Left lung (tissue), 10 donors: Measurements from ENCODE around the gene TEX38. TPM values are rescaled to one million over a fixed set of nuclear protein-coding genes. Genes with fewer than 3 reads are reported as not detected.

Experiments used
- ATAC-seq: fragments of 200-7000 bp; cut with Tn5 transposase; one replicate; pipeline ENCODE4 v1.9.1; 2020; ENCODE audit warnings: moderate library complexity
- DNase-seq, 4 donors: peaks; one replicate each; pipeline ENCODE4 v3.0.0-alpha.2; 2013 to 2020
- H3K27ac ChIP-seq, 2 donors: fragments of 200-600 bp; sonication (generic) in 1 of 2; one replicate each; pipeline versions ENCODE4 v1.5.0 to v1.8.0; 2020 to 2021
- H3K27me3 ChIP-seq, 2 donors: fragments of 200-600 bp; sonication (generic) in 1 of 2; one replicate each; pipeline versions ENCODE4 v1.5.0 to v1.8.0; 2020 to 2021
- H3K36me3 ChIP-seq, 2 donors: fragments of 200-600 bp; sonication (generic) in 1 of 2; one replicate each; pipeline versions ENCODE4 v1.5.0 to v1.8.0; 2020 to 2021
- H3K4me1 ChIP-seq, 2 donors: fragments of 200-600 bp; one replicate each; pipeline ENCODE4 v1.8.0; 2021
- H3K4me3 ChIP-seq, 2 donors: fragments of 200-600 bp; sonication (generic) in 1 of 2; one replicate each; pipeline versions ENCODE4 v1.5.0 to v1.8.0; 2020 to 2021; ENCODE audit warnings: mild to moderate bottlenecking in 1 of 2
- H3K9me3 ChIP-seq, 2 donors: fragments of 200-600 bp; sonication (generic) in 1 of 2; one replicate each; pipeline versions ENCODE4 v1.5.0 to v1.8.0; 2020 to 2021
- intact Hi-C, 2 donors: fragments of 100-400 bp; cut with DNase I; formaldehyde crosslinking; loops; one replicate each; pipeline versions ENCODE4 v1.11.2 to v1.14.2; 2022
- polyA plus RNA-seq, 6 donors: library from polyadenylated mRNA; unstranded; fragments of 120-200 nt; gene quantifications; one replicate each; pipeline ENCODE4 v1.2.1, GENCODE V29; 2013; ENCODE audit not compliant: insufficient read length in 6 of 6
- total RNA-seq, 2 donors: library from RNA; stranded (reverse); fragmentation: NEBNext Ultra II Directional; extraction: Animal tissue kit (Norgen Biotek cat#: 25700); gene quantifications; one replicate each; pipeline ENCODE4 v1.2.1, GENCODE V29; 2021
- TF ChIP-seq, protein P1 (sequence below), 2 donors: fragments of 200-600 bp; sonication (generic) in 1 of 2; IDR thresholded peaks; one replicate each; pipeline versions ENCODE4 v1.5.0 to v1.8.0; 2021; ENCODE audit warnings: antibody characterized with exemption in 2 of 2
- donor health status: DM: no; HTN: yes; CAD: no.
- donor health status: DM: no; HTN: no; CAD: no.

Gene TEX38
- total and polyA plus RNA-seq, 8 donors, result 0.31 to 0.64 (median 0.49) TPM; not detected in 2

DNA sequence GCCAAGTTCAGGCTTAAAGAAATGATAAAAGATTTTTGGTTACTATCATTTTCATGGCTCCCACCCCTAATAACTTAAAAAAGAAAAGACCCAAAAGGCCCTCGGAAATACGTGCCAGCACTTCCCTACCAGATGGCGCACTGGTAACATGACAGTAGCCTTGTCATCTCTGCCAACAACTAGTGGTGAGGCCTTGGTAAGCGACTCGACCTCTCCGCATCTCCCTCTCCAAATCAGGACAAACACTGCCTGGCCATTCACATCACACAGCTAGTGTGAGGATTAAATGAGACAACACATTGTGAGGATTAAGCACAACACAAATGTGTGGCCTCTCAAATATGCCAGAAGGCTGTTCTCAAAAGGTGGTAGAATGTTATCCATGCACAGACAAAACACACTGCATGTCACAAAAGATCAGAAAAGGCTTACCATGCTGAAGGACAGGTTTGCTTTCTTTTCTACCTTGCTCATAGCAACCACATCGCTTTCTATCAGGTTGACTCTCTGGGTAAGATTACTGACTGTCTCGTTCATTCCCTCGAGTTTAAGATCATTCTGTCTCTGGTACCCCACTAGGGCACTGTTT, 16.4 kb downstream of the TEX38 start:
- H3K27ac ChIP-seq, result no peak overlapping the region
- no peak for ATAC-seq

DNA sequence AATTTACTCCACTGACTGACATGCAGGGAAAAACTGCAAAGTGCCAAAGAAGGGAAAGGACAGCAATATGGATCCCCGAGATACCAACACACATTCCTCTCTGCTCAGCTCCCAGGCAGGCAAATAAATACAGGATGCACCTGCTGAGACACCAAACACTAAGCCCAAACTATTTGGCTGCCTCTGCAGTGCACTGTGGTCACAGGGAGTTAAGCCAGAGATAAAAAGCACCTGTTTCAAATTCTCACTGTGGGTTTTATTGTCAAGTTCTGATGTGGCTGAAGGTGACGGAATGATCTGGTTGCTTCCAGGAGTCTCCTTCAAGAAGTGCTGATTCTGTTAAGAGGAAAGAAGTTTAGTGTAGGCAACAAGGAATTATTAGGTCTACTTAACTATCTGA, 17.7 kb downstream of the TEX38 start:
- Histone ChIP-seq H3K4me1 (peaks cover 4 to 22% of the 10 kb centered on the region in 2 donors), H3K4me3 (no peak overlapping the region), H3K9me3 (no peaks in the 10 kb centered on the region), H3K27ac (no peak overlapping the region), H3K36me3 (peaks cover 0 to 90% of the 10 kb centered on the region in 2 donors), H3K27me3 (no peaks in the 10 kb centered on the region)
- no peak for ATAC-seq
- no peak for DNase-seq
- intact Hi-C loops, result no loop called here
- TF ChIP-seq, protein P1, sequence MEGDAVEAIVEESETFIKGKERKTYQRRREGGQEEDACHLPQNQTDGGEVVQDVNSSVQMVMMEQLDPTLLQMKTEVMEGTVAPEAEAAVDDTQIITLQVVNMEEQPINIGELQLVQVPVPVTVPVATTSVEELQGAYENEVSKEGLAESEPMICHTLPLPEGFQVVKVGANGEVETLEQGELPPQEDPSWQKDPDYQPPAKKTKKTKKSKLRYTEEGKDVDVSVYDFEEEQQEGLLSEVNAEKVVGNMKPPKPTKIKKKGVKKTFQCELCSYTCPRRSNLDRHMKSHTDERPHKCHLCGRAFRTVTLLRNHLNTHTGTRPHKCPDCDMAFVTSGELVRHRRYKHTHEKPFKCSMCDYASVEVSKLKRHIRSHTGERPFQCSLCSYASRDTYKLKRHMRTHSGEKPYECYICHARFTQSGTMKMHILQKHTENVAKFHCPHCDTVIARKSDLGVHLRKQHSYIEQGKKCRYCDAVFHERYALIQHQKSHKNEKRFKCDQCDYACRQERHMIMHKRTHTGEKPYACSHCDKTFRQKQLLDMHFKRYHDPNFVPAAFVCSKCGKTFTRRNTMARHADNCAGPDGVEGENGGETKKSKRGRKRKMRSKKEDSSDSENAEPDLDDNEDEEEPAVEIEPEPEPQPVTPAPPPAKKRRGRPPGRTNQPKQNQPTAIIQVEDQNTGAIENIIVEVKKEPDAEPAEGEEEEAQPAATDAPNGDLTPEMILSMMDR (IDR thresholded peaks at IDR 0.05), result no peak

More for the DNA sequence above, 16.4 kb downstream of the TEX38 start:
- H3K4me3 ChIP-seq, result no peak overlapping the region
- intact Hi-C loops, result no loop called here
- peaks cover 4 to 22% of the 10 kb centered on the region in 2 donors for H3K4me1 ChIP-seq
- peaks cover 0 to 100% of the 10 kb centered on the region in 2 donors for H3K36me3 ChIP-seq
- DNase-seq, result no peak
- H3K27me3 ChIP-seq, result no peaks in the 10 kb centered on the region
- no peaks in the 10 kb centered on the region for H3K9me3 ChIP-seq
- TF ChIP-seq, protein P1 (IDR thresholded peaks at IDR 0.05), result no peak

DNA sequence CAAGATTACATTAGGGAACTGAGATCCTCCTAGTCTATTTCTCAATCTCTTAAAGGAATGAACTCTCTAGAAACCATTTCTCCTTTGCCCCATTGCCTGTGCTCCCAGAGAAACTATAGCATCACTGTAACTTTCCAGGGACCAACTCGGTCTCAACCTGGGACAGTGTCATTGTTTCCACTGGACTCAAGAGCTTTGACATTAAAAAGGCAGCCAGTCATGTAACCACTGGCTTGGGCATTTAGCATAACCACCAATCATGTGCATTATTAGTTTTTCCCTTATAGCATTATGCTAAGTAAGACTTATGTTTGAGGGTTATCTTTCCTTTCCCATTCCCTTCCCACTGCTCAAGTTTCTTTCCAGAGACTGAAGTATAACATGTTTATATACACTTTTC, 18.2 kb downstream of the TEX38 start:
- peaks cover 0 to 89% of the 10 kb centered on the region in 2 donors for H3K36me3 ChIP-seq

DNA sequence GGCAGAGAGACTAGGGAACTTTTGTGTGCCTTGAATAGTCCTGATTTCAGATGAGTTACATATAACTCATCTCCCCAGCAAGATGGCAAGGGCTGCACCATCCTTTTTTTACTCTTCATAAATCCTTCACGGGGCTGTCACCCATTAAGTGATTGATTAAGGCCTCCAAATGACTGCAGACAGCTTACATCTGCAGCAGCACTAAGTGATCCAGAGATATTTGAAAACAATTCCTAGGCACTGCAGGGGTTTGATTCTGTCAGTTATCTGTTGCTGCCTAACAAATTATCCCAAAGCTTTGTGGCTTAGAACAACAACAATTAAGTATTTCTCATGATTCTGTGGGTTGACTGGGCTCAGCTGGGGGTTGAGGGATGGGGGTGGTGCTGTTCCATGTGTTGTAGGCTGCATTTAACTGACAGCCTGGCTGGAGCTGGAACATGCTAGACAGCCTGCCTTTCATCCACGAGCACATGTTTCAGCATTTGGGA, 19.3 kb downstream of the TEX38 start:
- H3K27ac ChIP-seq, result no peak overlapping the region
- H3K27me3 ChIP-seq, result no peaks in the 10 kb centered on the region
- intact Hi-C loops, result no loop called here
- no peak for ATAC-seq
- H3K9me3 ChIP-seq, result no peaks in the 10 kb centered on the region
- H3K4me3 ChIP-seq, result no peak overlapping the region
- TF ChIP-seq, protein P1 (IDR thresholded peaks at IDR 0.05), result no peak
- H3K36me3 ChIP-seq, result peaks cover 0 to 89% of the 10 kb centered on the region in 2 donors
- peaks cover 4 to 22% of the 10 kb centered on the region in 2 donors for H3K4me1 ChIP-seq
- DNase-seq, result no peak

More for the DNA sequence above, 18.2 kb downstream of the TEX38 start:
- Histone ChIP-seq H3K4me3 (no peak overlapping the region), H3K4me1 (peaks cover 4 to 22% of the 10 kb centered on the region in 2 donors), H3K9me3 (no peaks in the 10 kb centered on the region), H3K27me3 (no peaks in the 10 kb centered on the region), H3K27ac (no peak overlapping the region)
- ATAC-seq (no peak), DNase-seq (no peak)
- TF ChIP-seq, protein P1 (IDR thresholded peaks at IDR 0.05), result no peak
- intact Hi-C loops, result no loop called here

DNA sequence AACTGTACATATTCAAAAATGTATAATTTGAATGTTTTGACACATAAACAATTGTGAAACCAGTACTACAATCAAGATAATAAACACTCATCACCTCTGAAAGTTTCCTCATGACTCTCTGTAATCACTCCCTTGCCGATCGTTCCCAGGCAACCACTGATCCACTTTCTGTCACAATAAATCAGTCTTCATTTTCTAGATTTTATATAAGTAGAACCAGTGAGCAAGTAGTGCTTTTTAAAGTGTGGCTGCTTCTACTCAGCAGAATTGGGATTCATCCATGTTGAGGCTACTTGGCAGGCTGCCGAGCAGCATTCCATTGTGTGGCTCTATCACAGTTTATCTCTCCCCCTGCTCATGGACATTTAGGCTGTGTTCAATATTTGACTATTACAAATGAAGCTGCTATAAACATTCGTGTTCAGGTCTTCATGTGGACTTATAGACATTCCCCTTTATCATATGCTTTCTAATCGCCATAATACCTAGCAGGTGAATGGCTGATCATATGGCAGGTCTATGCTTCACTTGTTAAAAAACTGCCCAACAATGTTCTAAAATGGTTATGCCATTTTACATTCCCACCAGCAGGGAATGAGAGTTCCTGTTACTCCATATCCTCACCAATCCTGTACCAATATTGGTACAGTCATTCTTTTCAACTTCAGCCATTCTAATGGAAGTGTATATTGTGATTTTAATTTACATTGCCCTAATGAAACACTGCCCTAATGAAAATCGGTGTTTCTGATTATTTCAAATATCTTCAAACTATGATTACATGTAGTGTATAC, 20.5 kb downstream of the TEX38 start:
- Histone ChIP-seq H3K9me3 (no peaks in the 10 kb centered on the region), H3K27ac (no peak overlapping the region), H3K4me3 (no peak overlapping the region), H3K27me3 (no peaks in the 10 kb centered on the region), H3K36me3 (peaks cover 0 to 89% of the 10 kb centered on the region in 2 donors), H3K4me1 (peaks cover under 1 to 10% of the 10 kb centered on the region in 2 donors)
- intact Hi-C loops, result no loop called here
- TF ChIP-seq, protein P1 (IDR thresholded peaks at IDR 0.05), result no peak
- DNase-seq, result no peak
- ATAC-seq, result no peak
